Measurements from ENCODE around the gene CORO7.

CORO7 gene

GRCh38 chr16:4381935-4382794 is 34.2 kb downstream of the CORO7 start:
- DNase-seq: no peak

DNA sequence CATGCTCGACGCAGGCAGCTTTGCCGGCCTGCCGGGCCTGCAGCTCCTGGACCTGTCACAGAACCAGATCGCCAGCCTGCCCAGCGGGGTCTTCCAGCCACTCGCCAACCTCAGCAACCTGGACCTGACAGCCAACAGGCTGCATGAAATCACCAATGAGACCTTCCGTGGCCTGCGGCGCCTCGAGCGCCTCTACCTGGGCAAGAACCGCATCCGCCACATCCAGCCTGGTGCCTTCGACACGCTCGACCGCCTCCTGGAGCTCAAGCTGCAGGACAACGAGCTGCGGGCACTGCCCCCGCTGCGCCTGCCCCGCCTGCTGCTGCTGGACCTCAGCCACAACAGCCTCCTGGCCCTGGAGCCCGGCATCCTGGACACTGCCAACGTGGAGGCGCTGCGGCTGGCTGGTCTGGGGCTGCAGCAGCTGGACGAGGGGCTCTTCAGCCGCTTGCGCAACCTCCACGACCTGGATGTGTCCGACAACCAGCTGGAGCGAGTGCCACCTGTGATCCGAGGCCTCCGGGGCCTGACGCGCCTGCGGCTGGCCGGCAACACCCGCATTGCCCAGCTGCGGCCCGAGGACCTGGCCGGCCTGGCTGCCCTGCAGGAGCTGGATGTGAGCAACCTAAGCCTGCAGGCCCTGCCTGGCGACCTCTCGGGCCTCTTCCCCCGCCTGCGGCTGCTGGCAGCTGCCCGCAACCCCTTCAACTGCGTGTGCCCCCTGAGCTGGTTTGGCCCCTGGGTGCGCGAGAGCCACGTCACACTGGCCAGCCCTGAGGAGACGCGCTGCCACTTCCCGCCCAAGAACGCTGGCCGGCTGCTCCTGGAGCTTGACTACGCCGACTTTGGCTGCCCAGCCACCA is 35.1 kb downstream of the CORO7 start:
- peak; percentile 69 for DNase-seq

- DNase-seq: no peak
Measured at GRCh38 chr16:4380119-4381063, 36.0 kb downstream of the CORO7 start.

GRCh38 chr16:4378999-4379690 is 37.3 kb downstream of the CORO7 start:
- no peak for DNase-seq

- no peak for DNase-seq
Measured at GRCh38 chr16:4378161-4378666, 38.2 kb downstream of the CORO7 start.

DNA sequence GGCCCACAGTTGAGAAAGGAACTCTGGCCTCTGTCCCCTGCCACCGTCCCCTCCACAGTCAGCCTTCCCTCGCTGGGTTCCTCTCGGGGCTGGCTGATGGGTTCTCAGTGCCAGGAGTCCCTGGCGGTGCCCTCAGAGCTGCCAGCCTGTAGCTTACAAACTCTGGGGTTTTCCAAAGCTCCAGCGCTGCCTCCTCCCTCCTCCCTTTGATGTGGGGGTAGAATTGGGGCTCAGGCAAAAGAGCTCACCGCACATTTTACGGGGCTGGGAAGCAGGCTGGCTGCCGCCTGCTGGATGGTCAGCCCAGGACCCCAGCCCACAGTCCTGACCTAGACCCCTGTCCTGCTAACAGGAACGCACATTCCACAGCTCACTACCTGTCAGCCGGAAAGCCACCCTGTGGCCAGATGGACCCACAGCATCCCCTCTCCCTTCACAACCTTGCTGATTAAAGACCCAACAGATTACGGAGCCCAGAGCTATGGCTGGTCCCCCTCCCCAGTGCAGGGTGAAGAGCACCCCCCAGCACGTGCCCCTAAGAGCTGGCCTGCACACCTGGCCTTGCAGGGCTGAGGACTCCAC is 38.7 kb downstream of the CORO7 start:
- DNase-seq: no peak

DNA sequence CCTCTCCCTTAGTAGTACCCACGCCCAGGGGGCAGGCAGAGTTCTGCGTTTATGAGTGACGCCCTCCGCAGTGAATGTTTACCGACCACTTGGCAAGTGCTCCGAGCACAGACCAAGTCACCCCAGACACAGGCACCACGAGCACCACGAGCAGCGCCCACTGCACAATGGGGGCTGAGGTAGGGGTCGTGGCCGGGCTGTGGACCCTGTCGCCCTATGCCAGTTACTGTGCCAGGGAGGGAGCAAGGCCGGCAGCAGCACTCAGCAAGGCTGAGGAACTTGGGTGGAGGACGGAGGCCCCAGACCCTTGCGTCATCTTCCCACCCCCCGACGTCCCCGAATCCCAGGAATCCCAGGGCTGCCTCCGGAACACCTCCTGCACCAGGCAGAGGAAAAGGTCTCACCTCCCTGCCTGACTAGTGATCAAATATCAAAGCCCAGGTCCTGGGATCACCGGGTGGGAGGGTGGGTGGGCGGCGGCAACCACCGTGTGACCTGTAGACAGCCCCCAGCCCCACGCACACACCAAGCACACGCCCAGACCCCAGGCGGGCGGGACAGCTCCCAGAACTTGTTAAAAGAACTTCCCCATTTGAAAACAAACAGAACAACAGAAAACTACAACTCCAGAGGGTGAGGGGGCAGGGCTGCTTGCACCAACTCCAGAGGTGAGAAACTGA is 39.4 kb downstream of the CORO7 start:
- DNase-seq: no peak

GRCh38 chr16:4376126-4376892 is 40.1 kb downstream of the CORO7 start:
- DNase-seq: no peak

DNA sequence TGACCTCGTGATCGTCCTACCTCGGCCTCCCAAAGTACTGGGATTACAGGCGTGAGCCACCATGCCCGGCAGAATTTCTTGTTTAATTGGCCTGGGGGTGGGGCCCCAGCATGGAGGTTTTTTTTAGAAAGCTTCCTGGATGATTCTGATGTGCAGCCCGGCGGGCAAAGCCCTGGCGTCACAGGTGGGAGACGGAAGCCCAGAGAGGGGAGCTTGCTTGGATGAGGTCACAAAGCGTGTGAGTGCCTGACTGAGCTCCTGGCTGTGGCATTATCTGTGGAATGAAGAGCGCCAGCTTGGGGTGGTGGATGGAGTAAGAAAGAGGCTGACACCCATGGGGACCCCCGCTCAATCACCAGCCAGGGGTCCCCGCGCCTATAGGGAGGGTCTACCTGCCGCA is 40.7 kb downstream of the CORO7 start:
- no peak for DNase-seq

- no peak for DNase-seq
Measured at GRCh38 chr16:4373909-4374742, 42.3 kb downstream of the CORO7 start.

GRCh38 chr16:4373356-4373908 is 43.0 kb downstream of the CORO7 start:
- DNase-seq: no peak

- peak; percentile 43 for DNase-seq
Measured at GRCh38 chr16:4372578-4373355, 43.6 kb downstream of the CORO7 start.

GRCh38 chr16:4372001-4372577 is 44.3 kb downstream of the CORO7 start:
- no peak for DNase-seq

DNA sequence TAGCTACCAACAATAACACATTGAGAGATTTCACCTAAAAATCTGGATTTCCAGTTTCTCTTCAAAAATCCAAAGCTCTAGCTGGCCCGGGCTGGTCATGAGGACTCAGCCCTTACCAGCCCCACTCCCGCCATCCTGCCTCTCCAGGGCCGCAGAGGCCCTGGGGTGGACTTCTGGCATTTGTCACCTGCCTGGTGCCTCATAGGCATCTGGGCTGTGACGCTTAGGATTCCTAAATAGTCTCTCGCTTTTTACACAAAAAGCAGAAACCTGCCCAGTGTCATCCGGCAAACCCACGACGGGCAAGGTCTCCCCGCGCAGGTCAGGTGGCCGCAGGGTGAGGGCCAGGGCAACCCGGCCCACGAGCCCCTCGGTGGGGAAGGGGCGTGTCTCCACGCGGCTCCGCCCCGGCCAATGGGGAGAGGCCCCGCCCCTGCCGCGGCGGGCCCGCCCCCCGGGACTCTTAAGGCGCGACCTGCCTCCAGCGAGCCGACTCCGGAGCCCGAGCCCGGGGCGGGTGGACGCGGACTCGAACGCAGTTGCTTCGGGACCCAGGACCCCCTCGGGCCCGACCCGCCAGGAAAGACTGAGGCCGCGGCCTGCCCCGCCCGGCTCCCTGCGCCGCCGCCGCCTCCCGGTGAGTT is 44.9 kb downstream of the CORO7 start, which contains the start of gene VASN:
TSS of gene VASN (plus strand) at position 492 of the 644 bp plus-strand sequence. CDS start 9,030 bp downstream, outside the sequence.
- no peak for DNase-seq

GRCh38 chr16:4370570-4371356 is 45.6 kb downstream of the CORO7 start:
- DNase-seq: no peak

GRCh38 chr16:4370151-4370550 is 46.2 kb downstream of the CORO7 start:
- DNase-seq: no peak
